Astrocyte of the spinal cord (primary cell): ENCODE data around the gene ITPRIPL1.

Experiments used
- DNase-seq: peaks from one replicate; pipeline ENCODE4 v3.0.0; 2011; ENCODE audit warnings: low read depth, low spot score
- H3K4me3 ChIP-seq: 2 replicates; pipeline ENCODE4 v1.5.1; 2011; ENCODE audit warnings: low read depth, mild to moderate bottlenecking, low read length, moderate library complexity
- CTCF ChIP-seq: IDR thresholded peaks from 2 replicates; pipeline ENCODE4 v1.5.1; 2012; ENCODE audit warnings: low read depth, mild to moderate bottlenecking, low read length, inconsistent platforms
- in situ Hi-C: cut with HindIII; loops from 2 replicates; pipeline ENCODE4 v1.10.0; 2017; ENCODE audit warnings: low sequenced_read_pairs

Gene ITPRIPL1

GRCh38 chr2:96301865-96302264 is 23.3 kb upstream of the ITPRIPL1 start:
- DNase-seq = no peak
- no peak for TF ChIP-seq CTCF
- H3K4me3 ChIP-seq = no peak overlapping the region
- in situ Hi-C loops = no loop called here

GRCh38 chr2:96304606-96305005 is 20.5 kb upstream of the ITPRIPL1 start:
- in situ Hi-C loops = no loop called here
- H3K4me3 ChIP-seq = peak overlapping the region; percentile 96
- DNase-seq = no peak
- no peak for TF ChIP-seq CTCF

DNA sequence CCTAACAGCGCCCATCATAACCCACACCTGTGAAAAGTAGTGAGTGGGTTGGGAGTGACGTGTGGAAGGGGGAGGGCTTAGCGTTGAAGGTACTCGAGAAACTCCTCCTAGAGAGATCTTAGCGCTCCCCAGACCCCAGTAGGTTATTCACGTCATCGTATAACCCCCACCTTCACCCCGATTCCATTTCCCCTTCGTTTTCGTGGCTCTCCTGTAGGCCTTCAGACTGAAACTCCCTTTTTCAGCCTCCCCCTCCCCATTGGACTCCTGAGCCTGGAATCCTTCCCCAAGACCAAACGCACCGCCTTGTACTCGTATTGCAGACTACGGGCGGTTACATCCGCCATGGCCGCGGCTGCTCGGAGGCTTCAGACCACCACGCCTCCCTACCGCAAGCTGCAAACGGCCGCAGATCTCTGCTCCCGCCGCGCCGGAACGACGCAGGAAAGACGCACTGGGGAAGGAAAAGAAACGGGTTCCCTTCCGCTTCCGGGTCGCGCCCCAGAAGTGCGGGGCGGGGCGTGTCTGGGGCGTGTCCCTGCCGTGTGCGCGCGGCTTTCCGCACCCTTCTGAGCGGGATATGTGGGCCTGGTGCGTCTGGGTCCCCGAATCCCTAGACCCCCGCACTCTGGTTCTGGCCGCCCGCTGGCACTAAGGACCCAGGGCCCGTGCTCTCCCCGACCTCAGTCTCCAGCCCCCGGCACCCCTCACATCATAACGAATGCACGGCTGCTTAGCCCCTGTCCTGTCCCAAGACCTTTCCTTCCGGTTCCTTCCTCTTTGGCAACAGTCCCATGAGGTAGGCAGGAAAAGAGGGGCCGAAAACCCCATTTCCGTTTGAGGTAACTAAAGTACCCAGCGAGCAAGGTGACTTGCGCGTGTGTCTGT is 19.8 kb upstream of the ITPRIPL1 start, which contains the start of gene SNRNP200:
Gene SNRNP200 (minus strand): TSS at position 456 of the 888 bp plus-strand sequence. CDS start 109 bp downstream, at position 347.
- TF ChIP-seq CTCF = no peak
- DNase-seq = peak; percentile 82
- H3K4me3 ChIP-seq = peak within 1 kb of the TSS; percentile 96
- in situ Hi-C loops = no loop called here

GRCh38 chr2:96305979-96306308 is 19.2 kb upstream of the ITPRIPL1 start:
- no peak for DNase-seq
- TF ChIP-seq CTCF = no peak
- peak overlapping the region; percentile 96 for H3K4me3 ChIP-seq

GRCh38 chr2:96306370-96306769 is 18.7 kb upstream of the ITPRIPL1 start:
- no peak for TF ChIP-seq CTCF
- DNase-seq = no peak
- peak overlapping the region; percentile 96 for H3K4me3 ChIP-seq
- in situ Hi-C loops = no loop called here

More at GRCh38 chr2:96305979-96306308, 19.2 kb upstream of the ITPRIPL1 start:
- in situ Hi-C loops = no loop called here

DNA sequence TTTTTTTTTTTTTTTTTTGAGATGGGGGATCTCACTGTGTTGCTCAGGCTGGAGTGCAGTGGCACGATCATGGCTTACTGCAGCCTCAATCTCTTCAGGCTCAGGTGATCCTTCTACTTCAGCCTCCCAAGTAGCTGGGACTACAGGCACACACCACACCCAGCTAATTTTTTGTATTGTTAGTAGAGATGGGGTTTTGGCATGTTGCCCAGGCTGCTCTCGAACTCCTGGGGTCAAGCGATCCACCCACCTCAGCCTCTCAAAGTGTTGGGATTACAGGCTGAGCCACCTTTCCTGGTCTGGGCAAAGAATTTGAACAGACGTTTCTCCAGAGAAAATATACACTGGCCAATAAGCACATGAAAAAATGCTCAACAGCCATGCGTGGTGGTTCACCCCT is 16.9 kb upstream of the ITPRIPL1 start:
- in situ Hi-C loops = no loop called here
- no peak overlapping the region for H3K4me3 ChIP-seq
- TF ChIP-seq CTCF = no peak
- no peak for DNase-seq
